ENCODE results near the gene SEBOX.
A peak's percentile ranks its signal among the peaks of the same experiment; 100 is the strongest.

The SEBOX gene

GRCh38 chr17:28372203-28372944 is 7.4 kb upstream of the SEBOX start:
- Histone ChIP-seq H3K79me2 (ENCODE audit: insufficient read depth, low read length) (no peaks in the 10 kb centered on the region), H3K4me3 (ENCODE audit: low read depth, low read length, poor library complexity, severe bottlenecking) (peak overlapping the region; percentile 59), H3K9me2 (ENCODE audit: low read depth, low read length) (no peaks in the 10 kb centered on the region), H3F3A (ENCODE audit: insufficient read depth, low read length) (no peaks in the 10 kb centered on the region; the same call in 1 of the 2 replicates), H3K27ac (ENCODE audit: low read depth, low read length, poor library complexity, severe bottlenecking) (no peak overlapping the region), H3K9ac (ENCODE audit: low read length) (peak overlapping the region; percentile 13; the same call in 1 of the 2 replicates), H3K27me3 (ENCODE audit: insufficient read depth, low read length) (peaks cover 4% of the 10 kb centered on the region; the same call in 1 of the 2 replicates), H3K4me2 (ENCODE audit: low read length) (peak overlapping the region; percentile 69), H3K4me1 (ENCODE audit: insufficient read depth, low read length, severe bottlenecking) (peaks cover 15% of the 10 kb centered on the region), H3K36me3 (ENCODE audit: insufficient read depth, low read length) (no peaks in the 10 kb centered on the region), H2AFZ (ENCODE audit: low read length) (no peak overlapping the region), H3K9me3 (ENCODE audit: low read length) (no peaks in the 10 kb centered on the region), H4K20me1 (ENCODE audit: insufficient read depth, low read length) (no peaks in the 10 kb centered on the region)
- TF ChIP-seq CTCF (IDR thresholded peaks at IDR 0.05; ENCODE audit: low read length), result no peak
- no peak for TF ChIP-seq EZH2 (IDR thresholded peaks at IDR 0.05; ENCODE audit: borderline replicate concordance, low read length)

- Histone ChIP-seq H2AFZ (ENCODE audit: low read length) (no peak within 1 kb of the TSS), H3K4me1 (ENCODE audit: insufficient read depth, low read length, severe bottlenecking) (peaks cover 15% of the 10 kb centered on the region), H3K9me2 (ENCODE audit: low read depth, low read length) (no peaks in the 10 kb centered on the region), H3K4me2 (ENCODE audit: low read length) (peak within 1 kb of the TSS; percentile 69), H4K20me1 (ENCODE audit: insufficient read depth, low read length) (no peaks in the 10 kb centered on the region), H3K4me3 (ENCODE audit: low read depth, low read length, poor library complexity, severe bottlenecking) (peak within 1 kb of the TSS; percentile 59), H3K79me2 (ENCODE audit: insufficient read depth, low read length) (no peaks in the 10 kb centered on the region), H3F3A (ENCODE audit: insufficient read depth, low read length) (no peaks in the 10 kb centered on the region; the same call in 1 of the 2 replicates), H3K36me3 (ENCODE audit: insufficient read depth, low read length) (no peaks in the 10 kb centered on the region), H3K9ac (ENCODE audit: low read length) (peak within 1 kb of the TSS; percentile 13; the same call in 1 of the 2 replicates), H3K9me3 (ENCODE audit: low read length) (no peaks in the 10 kb centered on the region), H3K27me3 (ENCODE audit: insufficient read depth, low read length) (peaks cover 4% of the 10 kb centered on the region; the same call in 1 of the 2 replicates), H3K27ac (ENCODE audit: low read depth, low read length, poor library complexity, severe bottlenecking) (no peak within 1 kb of the TSS)
- no peak for TF ChIP-seq CTCF (IDR thresholded peaks at IDR 0.05; ENCODE audit: low read length)
- TF ChIP-seq EZH2 (IDR thresholded peaks at IDR 0.05; ENCODE audit: borderline replicate concordance, low read length), result no peak
Measured at GRCh38 chr17:28371245-28372202, 6.5 kb upstream of the SEBOX start, which contains the start of gene SARM1. Gene SARM1, plus strand, starts transcription at chr17:28371694. Its CDS starts 339 bp downstream, at chr17:28372033.

- Histone ChIP-seq H3K79me2 (ENCODE audit: insufficient read depth, low read length) (no peaks in the 10 kb centered on the region), H4K20me1 (ENCODE audit: insufficient read depth, low read length) (no peaks in the 10 kb centered on the region), H3K4me2 (ENCODE audit: low read length) (peak overlapping the region; percentile 69; the same call in 1 of the 2 replicates), H3K27ac (ENCODE audit: low read depth, low read length, poor library complexity, severe bottlenecking) (no peak overlapping the region), H3K27me3 (ENCODE audit: insufficient read depth, low read length) (peaks cover 4% of the 10 kb centered on the region; the same call in 1 of the 2 replicates), H3K36me3 (ENCODE audit: insufficient read depth, low read length) (no peaks in the 10 kb centered on the region), H2AFZ (ENCODE audit: low read length) (no peak overlapping the region), H3K4me1 (ENCODE audit: insufficient read depth, low read length, severe bottlenecking) (peaks cover 15% of the 10 kb centered on the region), H3K9me2 (ENCODE audit: low read depth, low read length) (no peaks in the 10 kb centered on the region), H3F3A (ENCODE audit: insufficient read depth, low read length) (no peaks in the 10 kb centered on the region; the same call in 1 of the 2 replicates), H3K9ac (ENCODE audit: low read length) (no peak overlapping the region), H3K9me3 (ENCODE audit: low read length) (no peaks in the 10 kb centered on the region), H3K4me3 (ENCODE audit: low read depth, low read length, poor library complexity, severe bottlenecking) (peak overlapping the region; percentile 59)
- TF ChIP-seq EZH2 (IDR thresholded peaks at IDR 0.05; ENCODE audit: borderline replicate concordance, low read length) (no peak), CTCF (IDR thresholded peaks at IDR 0.05; ENCODE audit: low read length) (no peak)
Measured at GRCh38 chr17:28370744-28371103, 5.7 kb upstream of the SEBOX start.
